Fibroblast of skin of scalp (primary cell): ENCODE measurements around the gene TBC1D3H. TPM values are rescaled to one million over a fixed set of nuclear protein-coding genes. Genes with fewer than 3 reads are reported as not detected.
"Not testable (repeated sequence)": the region's sequence is repeated elsewhere in the genome, so short reads cannot be mapped to it uniquely, and the experiment has no call there.

Source experiments
- DNase-seq: peaks from one replicate; pipeline ENCODE4 v3.0.0-alpha.2; 2013
- polyA plus RNA-seq, 2 experiments: library from polyadenylated mRNA; unstranded; fragments of 120-200 nt; gene quantifications; one replicate each; pipeline ENCODE4 v1.2.1, GENCODE V29; 2013; ENCODE audit not compliant: insufficient read length in 2 of 2

TBC1D3H gene
- not detected for polyA plus RNA-seq (2013, experiment 1 of 2; ENCODE audit: insufficient read length)
- not detected for polyA plus RNA-seq (2013, experiment 2 of 2; ENCODE audit: insufficient read length)

- DNase-seq: not testable (repeated sequence)
Observed at GRCh38 chr17:36388385-36389245, at the start of gene TBC1D3H. TSS of gene TBC1D3H (minus strand) at chr17:36388435. CDS start at chr17:36386895, 1,540 bp downstream.

GRCh38 chr17:36428891-36429290, 40.7 kb upstream of the TBC1D3H start:
- not testable (repeated sequence) for DNase-seq

- DNase-seq: not testable (repeated sequence)
Observed at GRCh38 chr17:36415180-36415941, 27.1 kb upstream of the TBC1D3H start.

- not testable (repeated sequence) for DNase-seq
Observed at GRCh38 chr17:36390943-36391645, 2.9 kb upstream of the TBC1D3H start.

- DNase-seq: not testable (repeated sequence)
Observed at GRCh38 chr17:36375938-36376337, 12.3 kb downstream of the TBC1D3H start.

GRCh38 chr17:36362496-36362895, 25.7 kb downstream of the TBC1D3H start:
- DNase-seq: not testable (repeated sequence)
